WERI-Rb-1 (cell line): ENCODE measurements around the gene TCF19.

ENCODE experiments used
- DNase-seq: peaks from one replicate; pipeline ENCODE4 v3.0.0-alpha.2; 2020
- H3K27ac ChIP-seq: fragments of 250-450 bp; sonication (Bioruptor Pico); 2 replicates; pipeline ENCODE4 v1.5.1; 2020; ENCODE audit warnings: mild to moderate bottlenecking, moderate library complexity
- H3K27me3 ChIP-seq: fragments of 250-450 bp; sonication (Bioruptor Pico); 2 replicates; pipeline ENCODE4 v1.5.1; 2021; ENCODE audit warnings: mild to moderate bottlenecking, low read depth, moderate library complexity; ENCODE audit not compliant: insufficient read depth, severe bottlenecking
- H3K36me3 ChIP-seq: fragments of 250-450 bp; sonication (Bioruptor Pico); 2 replicates; pipeline ENCODE4 v1.5.1; 2020; ENCODE audit warnings: mild to moderate bottlenecking, moderate library complexity
- H3K4me3 ChIP-seq: 2 replicates; pipeline ENCODE4 v1.5.1; 2011; ENCODE audit warnings: low read depth, mild to moderate bottlenecking, control low read depth, low read length
- H3K9me3 ChIP-seq: fragments of 250-450 bp; sonication (Bioruptor Pico); 2 replicates; pipeline ENCODE4 v1.5.1; 2021; ENCODE audit warnings: mild to moderate bottlenecking, moderate library complexity; ENCODE audit not compliant: severe bottlenecking
- TF ChIP-seq, protein P1 (sequence below): IDR thresholded peaks from 2 replicates; pipeline ENCODE4 v1.5.1; 2011; ENCODE audit warnings: low read depth, mild to moderate bottlenecking, control low read depth, inconsistent platforms, low read length

The TCF19 gene

GRCh38 chr6:31143148-31143547 is 15.2 kb upstream of the TCF19 start:
- peak; percentile 92 for DNase-seq
- TF ChIP-seq, protein P1, sequence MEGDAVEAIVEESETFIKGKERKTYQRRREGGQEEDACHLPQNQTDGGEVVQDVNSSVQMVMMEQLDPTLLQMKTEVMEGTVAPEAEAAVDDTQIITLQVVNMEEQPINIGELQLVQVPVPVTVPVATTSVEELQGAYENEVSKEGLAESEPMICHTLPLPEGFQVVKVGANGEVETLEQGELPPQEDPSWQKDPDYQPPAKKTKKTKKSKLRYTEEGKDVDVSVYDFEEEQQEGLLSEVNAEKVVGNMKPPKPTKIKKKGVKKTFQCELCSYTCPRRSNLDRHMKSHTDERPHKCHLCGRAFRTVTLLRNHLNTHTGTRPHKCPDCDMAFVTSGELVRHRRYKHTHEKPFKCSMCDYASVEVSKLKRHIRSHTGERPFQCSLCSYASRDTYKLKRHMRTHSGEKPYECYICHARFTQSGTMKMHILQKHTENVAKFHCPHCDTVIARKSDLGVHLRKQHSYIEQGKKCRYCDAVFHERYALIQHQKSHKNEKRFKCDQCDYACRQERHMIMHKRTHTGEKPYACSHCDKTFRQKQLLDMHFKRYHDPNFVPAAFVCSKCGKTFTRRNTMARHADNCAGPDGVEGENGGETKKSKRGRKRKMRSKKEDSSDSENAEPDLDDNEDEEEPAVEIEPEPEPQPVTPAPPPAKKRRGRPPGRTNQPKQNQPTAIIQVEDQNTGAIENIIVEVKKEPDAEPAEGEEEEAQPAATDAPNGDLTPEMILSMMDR: no peak
- peaks cover 58% of the 10 kb centered on the region for H3K36me3 ChIP-seq
- no peak overlapping the region for H3K4me3 ChIP-seq
- H3K9me3 ChIP-seq: peaks cover 2% of the 10 kb centered on the region
- peak overlapping the region; percentile 83 for H3K27ac ChIP-seq
- no peaks in the 10 kb centered on the region for H3K27me3 ChIP-seq

DNA sequence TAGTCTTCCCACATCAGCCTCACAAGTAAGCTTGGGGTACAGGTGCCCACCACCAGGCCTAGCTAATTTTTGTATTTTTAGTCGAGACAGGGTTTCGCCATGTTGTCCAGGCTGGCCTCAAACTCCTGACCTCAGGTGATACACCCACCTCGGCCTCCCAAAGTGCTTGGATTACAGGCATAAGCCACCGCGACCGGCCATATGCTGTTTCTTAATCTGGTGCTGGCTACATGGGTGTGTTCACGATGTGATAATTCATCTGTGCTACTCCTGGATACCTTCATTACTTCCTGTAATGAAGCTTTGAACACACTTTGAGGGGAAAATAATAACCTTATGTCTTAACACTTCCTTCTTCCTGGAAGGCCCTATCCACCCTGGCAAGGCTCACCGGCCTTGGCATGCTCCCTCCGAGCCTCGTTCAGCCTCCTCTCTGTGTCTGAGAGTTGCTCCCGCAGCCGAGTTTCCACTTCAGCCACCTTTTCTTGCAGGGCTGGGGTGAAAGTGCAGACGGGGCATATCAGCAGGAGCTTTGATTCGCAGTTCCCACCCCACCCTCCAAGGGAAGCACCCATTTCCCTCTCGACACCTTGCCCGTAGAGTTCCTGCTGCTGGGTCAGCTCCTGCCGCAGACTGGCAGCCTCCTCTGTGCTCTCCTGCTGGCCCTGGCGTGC is 14.0 kb upstream of the TCF19 start:
- Histone ChIP-seq H3K27me3 (no peaks in the 10 kb centered on the region), H3K4me3 (no peak overlapping the region), H3K27ac (peak overlapping the region; percentile 83), H3K36me3 (peaks cover 66% of the 10 kb centered on the region), H3K9me3 (peaks cover 2% of the 10 kb centered on the region)
- DNase-seq: peak; percentile 89
- TF ChIP-seq, protein P1: no peak

DNA sequence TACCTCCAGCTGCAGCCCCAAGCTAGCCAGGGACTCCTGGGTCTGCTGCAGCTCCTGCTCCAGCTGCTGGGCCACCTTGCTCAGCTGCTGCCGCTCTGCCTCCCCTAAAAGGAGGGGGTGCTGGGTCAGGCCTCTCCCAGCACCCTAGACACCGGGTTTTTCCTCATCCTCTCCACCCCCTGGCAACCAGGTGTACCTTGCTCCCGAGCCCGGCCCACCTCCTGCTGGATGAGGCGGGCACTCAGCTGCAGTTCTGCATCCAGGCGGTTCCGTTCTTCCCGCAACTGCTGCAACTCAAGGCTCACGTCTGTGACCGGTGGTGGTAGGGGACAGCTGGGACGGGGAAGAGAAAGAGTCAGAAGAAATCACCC is 13.4 kb upstream of the TCF19 start:
- no peak overlapping the region for H3K4me3 ChIP-seq
- H3K27ac ChIP-seq: peak overlapping the region; percentile 83
- H3K27me3 ChIP-seq: no peaks in the 10 kb centered on the region
- peaks cover 2% of the 10 kb centered on the region for H3K9me3 ChIP-seq
- TF ChIP-seq, protein P1: no peak
- no peak for DNase-seq
- H3K36me3 ChIP-seq: peaks cover 71% of the 10 kb centered on the region

DNA sequence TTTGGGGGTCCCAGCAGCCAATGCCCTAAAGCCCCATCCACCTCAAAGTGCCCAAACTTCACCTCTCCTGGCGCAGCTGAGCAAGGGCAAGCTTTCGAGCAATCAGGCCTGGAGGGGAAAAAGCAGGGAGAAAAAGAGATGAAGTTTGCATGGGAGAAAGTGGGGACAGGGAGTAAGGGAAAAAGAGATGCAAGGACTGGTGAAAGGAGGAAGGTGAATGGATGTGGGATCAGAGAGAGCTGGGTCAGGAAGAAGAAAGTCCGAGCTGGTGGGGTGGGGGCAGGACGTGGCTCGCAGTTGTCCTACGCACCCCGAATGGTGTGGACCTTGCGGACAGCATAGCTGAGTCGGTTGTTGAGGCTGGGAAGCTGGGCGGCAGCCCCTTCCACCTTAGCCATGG is 13.0 kb upstream of the TCF19 start:
- TF ChIP-seq, protein P1: no peak
- Histone ChIP-seq H3K4me3 (no peak overlapping the region), H3K9me3 (no peaks in the 10 kb centered on the region), H3K27ac (peak overlapping the region; percentile 83), H3K27me3 (no peaks in the 10 kb centered on the region), H3K36me3 (peaks cover 75% of the 10 kb centered on the region)
- no peak for DNase-seq

- H3K36me3 ChIP-seq: peaks cover 90% of the 10 kb centered on the region
- H3K27ac ChIP-seq: no peak overlapping the region
- TF ChIP-seq, protein P1: no peak
- H3K27me3 ChIP-seq: no peaks in the 10 kb centered on the region
- no peak overlapping the region for H3K4me3 ChIP-seq
- DNase-seq: no peak
- no peaks in the 10 kb centered on the region for H3K9me3 ChIP-seq
Measured at GRCh38 chr6:31149827-31150447, 8.5 kb upstream of the TCF19 start.
